Keratinocyte (primary cell): ENCODE results near the gene OR52W1. TPM values are rescaled to one million over a fixed set of nuclear protein-coding genes. Genes with fewer than 3 reads are reported as not detected.

ENCODE experiments used
- DNase-seq: peaks from one replicate; pipeline ENCODE4 v3.0.0-alpha.2; 2011; ENCODE audit warnings: low read depth, missing footprints, low spot score
- FAIRE-seq: peaks from 2 replicates; lab custom pipeline; 2011; peaks lifted over from hg19 to GRCh38; lab: Jason Lieb, UNC
- H2AFZ ChIP-seq: 2 replicates; pipeline ENCODE4 v1.6.0; 2012; ENCODE audit warnings: low read length, control low read depth, inconsistent platforms; ENCODE audit not compliant: control insufficient read depth
- H3K27ac ChIP-seq: 2 replicates; pipeline ENCODE4 v1.5.1; 2011; ENCODE audit warnings: low read length; ENCODE audit not compliant: control insufficient read depth, insufficient read depth
- H3K27me3 ChIP-seq: 3 replicates; pipeline ENCODE4 v1.6.0; 2011; ENCODE audit warnings: low read length; ENCODE audit not compliant: control insufficient read depth, insufficient read depth; ENCODE audit errors: extremely low read depth
- H3K36me3 ChIP-seq, 2 experiments: 2 replicates in 1 of 2; 3 replicates in 1 of 2; pipeline ENCODE4 v1.5.1; 2011; ENCODE audit warnings: low read length in 2 of 2, mild to moderate bottlenecking in 1 of 2; ENCODE audit not compliant: control insufficient read depth in 2 of 2, insufficient read depth in 2 of 2; ENCODE audit errors: extremely low read depth in 1 of 2
- H3K4me1 ChIP-seq: 3 replicates; pipeline ENCODE4 v1.5.1; 2011; ENCODE audit warnings: low read length; ENCODE audit not compliant: control insufficient read depth, insufficient read depth; ENCODE audit errors: extremely low read depth
- H3K4me2 ChIP-seq: 3 replicates; pipeline ENCODE4 v1.6.0; 2011; ENCODE audit warnings: low read depth, low read length; ENCODE audit not compliant: control insufficient read depth, insufficient read depth; ENCODE audit errors: extremely low read depth
- H3K4me3 ChIP-seq, 3 experiments: fragments of 200-600 bp in 1 of 3; sonication (generic) in 1 of 3; 2 replicates in 2 of 3; 3 replicates in 1 of 3; pipeline ENCODE4 v1.5.1; 2011 to 2016; ENCODE audit warnings: low read length in 3 of 3, mild to moderate bottlenecking in 3 of 3, control low read depth in 2 of 3, inconsistent platforms in 1 of 3, low read depth in 1 of 3, mixed read lengths in 1 of 3, mixed run types in 1 of 3, moderate library complexity in 1 of 3; ENCODE audit not compliant: control insufficient read depth in 2 of 3, insufficient read depth in 2 of 3; ENCODE audit errors: extremely low read depth in 1 of 3
- H3K79me2 ChIP-seq: 2 replicates; pipeline ENCODE4 v1.6.0; 2012; ENCODE audit warnings: low read length; ENCODE audit not compliant: control insufficient read depth, insufficient read depth
- H3K9ac ChIP-seq: 3 replicates; pipeline ENCODE4 v1.6.0; 2011; ENCODE audit warnings: low read length; ENCODE audit not compliant: control insufficient read depth, insufficient read depth; ENCODE audit errors: extremely low read depth
- H3K9me1 ChIP-seq: 3 replicates; pipeline ENCODE4 v1.6.0; 2011; ENCODE audit warnings: low read length; ENCODE audit not compliant: control insufficient read depth, insufficient read depth; ENCODE audit errors: extremely low read depth
- H3K9me3 ChIP-seq: 2 replicates; pipeline ENCODE4 v1.5.1; 2012; ENCODE audit warnings: low read depth, low read length; ENCODE audit not compliant: control insufficient read depth
- H4K20me1 ChIP-seq: 3 replicates; pipeline ENCODE4 v1.6.0; 2011; ENCODE audit warnings: low read length; ENCODE audit not compliant: control insufficient read depth, insufficient read depth; ENCODE audit errors: extremely low read depth
- EZH2 ChIP-seq: IDR thresholded peaks from one replicate; pipeline ENCODE4 v1.6.1; 2012; ENCODE audit warnings: inconsistent platforms, mild to moderate bottlenecking, low read length, moderate library complexity
- dilution Hi-C: fragments of 300-500 bp; cut with MboI; formaldehyde crosslinking; loops from one replicate; pipeline ENCODE4 v1.7.0; 2020; ENCODE audit warnings: low sequenced_read_pairs; ENCODE audit not compliant: extremely low pct_ligation_motif_present
- polyA minus RNA-seq, 3 experiments: library from RNA; depleted of rRNA, polyadenylated mRNA; stranded (reverse); fragments of >200 nt; gene quantifications; 1 replicate in 1 of 3; 2 replicates in 1 of 3; 3 replicates in 1 of 3; pipeline ENCODE4 v1.2.3, GENCODE V29; 2011
- polyA plus RNA-seq, 5 experiments: library from polyadenylated mRNA; depleted of rRNA in 3 of 5; stranded (reverse) in 3 of 5; stranded (forward) in 1 of 5; unstranded in 1 of 5; fragments of >200 nt; gene quantifications; 1 replicate in 1 of 5; 2 replicates in 3 of 5; 3 replicates in 1 of 5; pipeline versions ENCODE4 v1.2.1 to v1.2.3, GENCODE V29; 2011 to 2012; ENCODE audit warnings: missing spikeins in 2 of 5, low read depth in 1 of 5, low replicate concordance in 1 of 5
- TF ChIP-seq, protein P1 (sequence below), 3 experiments: IDR thresholded peaks in 1 of 3; conservative IDR thresholded peaks in 1 of 3; optimal IDR thresholded peaks in 1 of 3; 2 replicates in 2 of 3; 3 replicates in 1 of 3; pipeline versions ENCODE3 to v1.5.1; 2011; ENCODE audit warnings: low read length in 3 of 3, mild to moderate bottlenecking in 3 of 3, moderate library complexity in 2 of 3, control low read depth in 1 of 3, inconsistent platforms in 1 of 3; ENCODE audit not compliant: insufficient read depth in 2 of 3; ENCODE audit errors: extremely low read depth in 1 of 3

OR52W1 gene
- polyA plus RNA-seq, result not detected in 3 replicates
- polyA plus RNA-seq (2011; ENCODE audit: low read depth), result not detected
- not detected in 2 replicates for polyA plus RNA-seq (2011; cell fraction: cytosol; rRNA removed)
- polyA plus RNA-seq (2011; cell fraction: nucleus; rRNA removed), result not detected in 2 replicates
- not detected in 2 replicates for polyA plus RNA-seq (2012; ENCODE audit: low replicate concordance)
- polyA minus RNA-seq, result not detected in 3 replicates
- not detected for polyA minus RNA-seq (2011; cell fraction: cytosol; rRNA and poly(A)+ RNA removed)
- not detected in 2 replicates for polyA minus RNA-seq (2011; cell fraction: nucleus; rRNA and poly(A)+ RNA removed)

DNA sequence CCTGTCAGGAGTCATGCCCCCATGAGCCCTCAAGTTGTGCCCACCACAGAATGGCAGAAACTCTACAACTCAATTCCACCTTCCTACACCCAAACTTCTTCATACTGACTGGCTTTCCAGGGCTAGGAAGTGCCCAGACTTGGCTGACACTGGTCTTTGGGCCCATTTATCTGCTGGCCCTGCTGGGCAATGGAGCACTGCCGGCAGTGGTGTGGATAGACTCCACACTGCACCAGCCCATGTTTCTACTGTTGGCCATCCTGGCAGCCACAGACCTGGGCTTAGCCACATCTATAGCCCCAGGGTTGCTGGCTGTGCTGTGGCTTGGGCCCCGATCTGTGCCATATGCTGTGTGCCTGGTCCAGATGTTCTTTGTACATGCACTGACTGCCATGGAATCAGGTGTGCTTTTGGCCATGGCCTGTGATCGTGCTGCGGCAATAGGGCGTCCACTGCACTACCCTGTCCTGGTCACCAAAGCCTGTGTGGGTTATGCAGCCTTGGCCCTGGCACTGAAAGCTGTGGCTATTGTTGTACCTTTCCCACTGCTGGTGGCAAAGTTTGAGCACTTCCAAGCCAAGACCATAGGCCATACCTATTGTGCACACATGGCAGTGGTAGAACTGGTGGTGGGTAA lies at the start of gene OR52W1:
TSS of gene OR52W1 (plus strand) at position 51 of the 637 bp plus-strand sequence. CDS start at position 51, 0 bp downstream.
- Histone ChIP-seq H3K79me2 (no peaks in the 10 kb centered on the region), H3K27me3 (no peaks in the 10 kb centered on the region), H3K27ac (no peak within 1 kb of the TSS), H4K20me1 (no peaks in the 10 kb centered on the region), H3K9me3 (no peaks in the 10 kb centered on the region), H3K9ac (no peak within 1 kb of the TSS), H3K9me1 (no peaks in the 10 kb centered on the region), H3K4me2 (no peak within 1 kb of the TSS), H3K36me3 (no peaks in the 10 kb centered on the region), H3K4me1 (no peaks in the 10 kb centered on the region), H2AFZ (no peak within 1 kb of the TSS), H3K4me3 (no peak within 1 kb of the TSS)
- FAIRE-seq (no peak), DNase-seq (no peak)
- dilution Hi-C loops, result no loop called here
- no peak for TF ChIP-seq EZH2
- TF ChIP-seq, protein P1, sequence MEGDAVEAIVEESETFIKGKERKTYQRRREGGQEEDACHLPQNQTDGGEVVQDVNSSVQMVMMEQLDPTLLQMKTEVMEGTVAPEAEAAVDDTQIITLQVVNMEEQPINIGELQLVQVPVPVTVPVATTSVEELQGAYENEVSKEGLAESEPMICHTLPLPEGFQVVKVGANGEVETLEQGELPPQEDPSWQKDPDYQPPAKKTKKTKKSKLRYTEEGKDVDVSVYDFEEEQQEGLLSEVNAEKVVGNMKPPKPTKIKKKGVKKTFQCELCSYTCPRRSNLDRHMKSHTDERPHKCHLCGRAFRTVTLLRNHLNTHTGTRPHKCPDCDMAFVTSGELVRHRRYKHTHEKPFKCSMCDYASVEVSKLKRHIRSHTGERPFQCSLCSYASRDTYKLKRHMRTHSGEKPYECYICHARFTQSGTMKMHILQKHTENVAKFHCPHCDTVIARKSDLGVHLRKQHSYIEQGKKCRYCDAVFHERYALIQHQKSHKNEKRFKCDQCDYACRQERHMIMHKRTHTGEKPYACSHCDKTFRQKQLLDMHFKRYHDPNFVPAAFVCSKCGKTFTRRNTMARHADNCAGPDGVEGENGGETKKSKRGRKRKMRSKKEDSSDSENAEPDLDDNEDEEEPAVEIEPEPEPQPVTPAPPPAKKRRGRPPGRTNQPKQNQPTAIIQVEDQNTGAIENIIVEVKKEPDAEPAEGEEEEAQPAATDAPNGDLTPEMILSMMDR (optimal IDR thresholded peaks at IDR 0.05 in 1 of 3, IDR thresholded peaks at IDR 0.05 in 1 of 3, conservative IDR thresholded peaks at IDR 0.05 in 1 of 3; ENCODE audit: extremely low read depth in 1 of 3, insufficient read depth in 2 of 3, low read length in 3 of 3), result no peak

DNA sequence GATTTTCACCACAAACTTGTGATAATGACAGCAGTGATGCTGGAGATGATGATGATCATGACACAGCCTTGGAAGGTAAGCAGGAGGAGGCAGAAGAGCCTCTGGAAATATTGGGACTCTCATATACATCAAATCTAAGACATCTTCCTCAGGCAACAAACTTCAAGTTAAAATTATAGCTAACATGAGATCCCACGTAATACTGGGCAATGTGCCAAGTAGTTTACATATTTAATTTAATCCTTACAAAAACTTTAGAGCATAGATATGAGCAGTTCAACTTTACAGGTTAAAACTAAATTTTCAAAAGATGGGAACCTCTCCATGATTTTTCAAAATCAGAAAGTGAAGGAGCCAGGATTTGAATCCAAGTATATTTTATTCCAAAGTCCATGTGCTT lies 47.9 kb upstream of the OR52W1 start:
- Histone ChIP-seq H3K27ac (no peak overlapping the region), H3K9me3 (no peaks in the 10 kb centered on the region), H3K4me2 (no peak overlapping the region), H4K20me1 (no peaks in the 10 kb centered on the region), H3K9ac (no peak overlapping the region), H3K36me3 (no peaks in the 10 kb centered on the region), H3K9me1 (no peaks in the 10 kb centered on the region), H2AFZ (no peak overlapping the region), H3K79me2 (no peaks in the 10 kb centered on the region), H3K27me3 (no peaks in the 10 kb centered on the region), H3K4me3 (no peak overlapping the region), H3K4me1 (no peaks in the 10 kb centered on the region)
- DNase-seq, result no peak
- no peak for FAIRE-seq
- no peak for TF ChIP-seq EZH2
- TF ChIP-seq, protein P1 (optimal IDR thresholded peaks at IDR 0.05 in 1 of 3, IDR thresholded peaks at IDR 0.05 in 1 of 3, conservative IDR thresholded peaks at IDR 0.05 in 1 of 3; ENCODE audit: extremely low read depth in 1 of 3, insufficient read depth in 2 of 3, low read length in 3 of 3), result no peak
- dilution Hi-C loops, result no loop called here
